GM12878 (cell line): ENCODE results near the gene XPO1.
A peak's percentile ranks its signal among the peaks of the same experiment; 100 is the strongest.

Source experiments
- ATF2 ChIP-seq: IDR thresholded peaks from 2 replicates; pipeline ENCODE4 v1.6.1; 2012; ENCODE audit warnings: low read length, inconsistent platforms
- CEBPB ChIP-seq, 2 experiments: fragments of 150-350 bp in 1 of 2; IDR thresholded peaks; 2 replicates each; pipeline ENCODE4 v1.6.1; 2012 to 2014; ENCODE audit warnings: low read depth in 2 of 2, low read length in 2 of 2, borderline replicate concordance in 1 of 2, inconsistent platforms in 1 of 2
- CTCF ChIP-seq, 3 experiments: IDR thresholded peaks in 2 of 3; conservative IDR thresholded peaks in 1 of 3; 2 replicates each; pipeline ENCODE4 v1.5.1; 2011; ENCODE audit warnings: low read depth in 3 of 3, low read length in 3 of 3, mild to moderate bottlenecking in 3 of 3, control low read depth in 2 of 3, moderate library complexity in 2 of 3, inconsistent platforms in 1 of 3, mixed read lengths in 1 of 3; ENCODE audit not compliant: control insufficient read depth in 2 of 3, insufficient read depth in 1 of 3; ENCODE audit errors: extremely low read depth in 1 of 3
- E2F4 ChIP-seq: IDR thresholded peaks from 2 replicates; pipeline ENCODE4 v1.6.1; 2012; ENCODE audit warnings: low read depth, low read length, improper control_type of control experiment
- EP300 ChIP-seq, 2 experiments: fragments of 150-350 bp in 1 of 2; IDR thresholded peaks; 2 replicates each; pipeline ENCODE4 v1.6.1; 2011 to 2012; ENCODE audit warnings: low read depth in 2 of 2, low read length in 2 of 2, borderline replicate concordance in 1 of 2, improper control_type of control experiment in 1 of 2, inconsistent platforms in 1 of 2; ENCODE audit not compliant: control insufficient read depth in 1 of 2
- LARP7 ChIP-seq: fragments of 450-650 bp; IDR thresholded peaks from 2 replicates; pipeline ENCODE4 v1.6.1; 2017; ENCODE audit warnings: mild to moderate bottlenecking
- MAX ChIP-seq: IDR thresholded peaks from 2 replicates; pipeline ENCODE4 v1.6.1; 2012; ENCODE audit warnings: low read depth, low read length, improper control_type of control experiment
- MEF2A ChIP-seq: IDR thresholded peaks from 2 replicates; pipeline ENCODE4 v1.6.1; 2011; ENCODE audit warnings: low read depth, mild to moderate bottlenecking, low read length, moderate library complexity; ENCODE audit not compliant: insufficient read depth
- NFIC ChIP-seq: IDR thresholded peaks from 2 replicates; pipeline ENCODE4 v1.6.1; 2012; ENCODE audit warnings: low read depth, mild to moderate bottlenecking, inconsistent platforms, low read length, moderate library complexity
- POLR2AphosphoS5 ChIP-seq: IDR thresholded peaks from 2 replicates; pipeline ENCODE4 v1.6.1; 2011; ENCODE audit warnings: mild to moderate bottlenecking, low read length, inconsistent platforms
- STAT1 ChIP-seq: fragments of 450-650 bp; conservative IDR thresholded peaks from 2 replicates; pipeline ENCODE4 v1.6.1; 2014; ENCODE audit warnings: antibody characterized with exemption, mild to moderate bottlenecking
- USF1 ChIP-seq: IDR thresholded peaks from 2 replicates; pipeline ENCODE4 v1.6.1; 2011; ENCODE audit warnings: borderline replicate concordance, low read depth, mild to moderate bottlenecking, moderate library complexity, mixed read lengths, low read length; ENCODE audit not compliant: insufficient read depth; ENCODE audit errors: extremely low read length
- ZBTB40 ChIP-seq: fragments of 450-650 bp; IDR thresholded peaks from 2 replicates; pipeline ENCODE4 v1.6.1; 2016; ENCODE audit warnings: mild to moderate bottlenecking, moderate library complexity, borderline replicate concordance

- TF ChIP-seq CTCF (IDR thresholded peaks at IDR 0.05 in 2 of 3, conservative IDR thresholded peaks at IDR 0.05 in 1 of 3; ENCODE audit: control insufficient read depth in 2 of 3, extremely low read depth in 1 of 3, insufficient read depth in 1 of 3, low read depth in 3 of 3, low read length in 3 of 3) (no peak), MEF2A (peak; percentile 62; the same call in 1 of the 2 replicates), E2F4 (no peak), MAX (peak; percentile 66; the same call in 1 of the 2 replicates), USF1 (no peak), LARP7 (no peak), EP300 (IDR thresholded peaks at IDR 0.05; ENCODE audit: borderline replicate concordance in 1 of 2, control insufficient read depth in 1 of 2, low read depth in 2 of 2, low read length in 2 of 2) (peak; percentile 90 to 98; a peak in 3 of 4 replicates), CEBPB (IDR thresholded peaks at IDR 0.05; ENCODE audit: borderline replicate concordance in 1 of 2, low read depth in 2 of 2, low read length in 2 of 2) (no peak), POLR2AphosphoS5 (no peak), NFIC (peak; percentile 76; the same call in 1 of the 2 replicates), ZBTB40 (no peak), STAT1 (no peak), ATF2 (peak; percentile 69; the same call in 1 of the 2 replicates)
These were observed 94.7 kb downstream of the XPO1 start for GRCh38 chr2:61443342-61444041.
